ES-I3 (cell line): ENCODE data around the gene PLEKHA7.
"Not testable (repeated sequence)": the region's sequence is repeated elsewhere in the genome, so short reads cannot be mapped to it uniquely, and the experiment has no call there.

Experiments
- H3K36me3 ChIP-seq: 2 replicates; pipeline ENCODE4 v1.6.1; 2013; ENCODE audit warnings: mild to moderate bottlenecking, low read length, control low read depth, moderate library complexity; ENCODE audit not compliant: insufficient read depth
- H3K4me1 ChIP-seq: 2 replicates; pipeline ENCODE4 v1.6.1; 2013; ENCODE audit warnings: mild to moderate bottlenecking, control low read depth, low read length; ENCODE audit not compliant: insufficient read depth
- H3K9ac ChIP-seq: 2 replicates; pipeline ENCODE4 v1.6.1; 2013; ENCODE audit warnings: low read depth, mild to moderate bottlenecking, low read length, moderate library complexity
- H3K9me3 ChIP-seq: 2 replicates; pipeline ENCODE4 v1.6.1; 2013; ENCODE audit warnings: mild to moderate bottlenecking, low read length, moderate library complexity; ENCODE audit not compliant: control insufficient read depth, insufficient read depth

The PLEKHA7 gene

GRCh38 chr11:16889010-16889409 lies 125.2 kb downstream of the PLEKHA7 start:
- H3K9me3 ChIP-seq, H3K36me3 ChIP-seq, H3K9ac ChIP-seq, H3K4me1 ChIP-seq: not testable (repeated sequence)

- H3K9ac ChIP-seq, H3K9me3 ChIP-seq, H3K4me1 ChIP-seq, H3K36me3 ChIP-seq: not testable (repeated sequence)
These were observed 126.3 kb downstream of the PLEKHA7 start for GRCh38 chr11:16887887-16888286.

DNA sequence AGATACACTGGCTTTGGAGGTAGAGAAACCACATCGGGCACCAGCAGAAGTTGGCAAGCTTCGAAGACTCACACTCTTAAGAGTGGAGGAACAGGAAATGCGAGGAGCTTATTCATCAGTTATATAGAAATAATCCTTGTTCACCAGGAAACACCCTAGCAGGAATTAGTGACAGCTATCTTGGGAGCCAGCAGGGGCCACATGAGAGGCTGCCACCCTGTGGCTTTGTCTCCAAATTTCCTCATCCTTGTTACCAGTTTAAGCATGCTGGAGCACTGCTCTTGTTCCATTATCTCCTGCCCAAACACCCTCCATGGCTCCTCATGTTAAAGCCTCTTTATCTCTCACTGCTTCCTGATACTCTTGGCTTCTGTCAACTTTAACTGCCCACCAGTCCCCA lies 131.0 kb downstream of the PLEKHA7 start:
- no peak overlapping the region for H3K9ac ChIP-seq

GRCh38 chr11:16881766-16882165 lies 132.4 kb downstream of the PLEKHA7 start:
- no peaks in the 10 kb centered on the region for H3K36me3 ChIP-seq
- no peak overlapping the region for H3K9ac ChIP-seq
- no peaks in the 10 kb centered on the region for H3K9me3 ChIP-seq
- 0 out of 2 replicates have a peak, but pooled peaks cover 9% of the 10 kb centered on the region for H3K4me1 ChIP-seq

More for the DNA sequence above, 131.0 kb downstream of the PLEKHA7 start:
- H3K9me3 ChIP-seq: no peaks in the 10 kb centered on the region
- 0 out of 2 replicates have a peak, but pooled peaks cover 9% of the 10 kb centered on the region for H3K4me1 ChIP-seq
- H3K36me3 ChIP-seq: no peaks in the 10 kb centered on the region

- H3K4me1 ChIP-seq: 0 out of 2 replicates have a peak, but pooled peaks cover 9% of the 10 kb centered on the region
- H3K36me3 ChIP-seq: no peaks in the 10 kb centered on the region
- no peaks in the 10 kb centered on the region for H3K9me3 ChIP-seq
- no peak overlapping the region for H3K9ac ChIP-seq
These were observed 133.0 kb downstream of the PLEKHA7 start for GRCh38 chr11:16881074-16881709.

DNA sequence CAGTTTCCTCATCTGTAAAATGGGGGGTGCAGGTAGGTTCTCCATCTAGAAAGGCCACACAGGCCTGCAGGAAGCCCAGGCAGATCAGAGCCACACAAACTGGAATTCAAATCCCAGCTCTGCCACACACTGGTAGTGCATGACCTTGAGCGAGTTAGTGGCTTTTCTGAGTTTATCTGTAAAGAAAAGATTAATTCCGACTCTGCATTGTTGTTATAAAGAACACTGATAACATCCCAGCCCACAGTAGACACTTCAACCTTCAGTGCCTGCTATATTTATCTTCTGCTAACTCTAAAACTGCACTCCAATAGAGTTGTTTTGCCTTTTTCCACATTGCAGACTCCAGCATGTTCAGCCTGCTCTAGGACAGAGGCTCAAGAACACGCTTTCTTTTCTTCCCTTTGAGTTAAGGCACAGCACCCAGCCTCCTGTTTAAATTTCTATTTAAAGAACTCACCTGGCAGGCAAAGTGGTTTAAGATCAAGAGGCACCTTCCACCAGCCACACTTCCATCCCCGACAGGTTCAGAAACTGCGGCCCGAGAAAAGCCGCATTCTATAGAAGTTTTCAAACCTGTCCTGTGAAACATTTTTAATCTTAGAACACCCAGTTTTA lies 133.9 kb downstream of the PLEKHA7 start:
- Histone ChIP-seq H3K9me3 (no peaks in the 10 kb centered on the region), H3K36me3 (no peaks in the 10 kb centered on the region), H3K9ac (no peak overlapping the region), H3K4me1 (0 out of 2 replicates have a peak, but pooled peaks cover 9% of the 10 kb centered on the region)

- Histone ChIP-seq H3K4me1 (0 out of 2 replicates have a peak, but pooled peaks cover 9% of the 10 kb centered on the region), H3K9me3 (no peaks in the 10 kb centered on the region), H3K36me3 (no peaks in the 10 kb centered on the region), H3K9ac (no peak overlapping the region)
These were observed 134.5 kb downstream of the PLEKHA7 start for GRCh38 chr11:16879690-16880089.

DNA sequence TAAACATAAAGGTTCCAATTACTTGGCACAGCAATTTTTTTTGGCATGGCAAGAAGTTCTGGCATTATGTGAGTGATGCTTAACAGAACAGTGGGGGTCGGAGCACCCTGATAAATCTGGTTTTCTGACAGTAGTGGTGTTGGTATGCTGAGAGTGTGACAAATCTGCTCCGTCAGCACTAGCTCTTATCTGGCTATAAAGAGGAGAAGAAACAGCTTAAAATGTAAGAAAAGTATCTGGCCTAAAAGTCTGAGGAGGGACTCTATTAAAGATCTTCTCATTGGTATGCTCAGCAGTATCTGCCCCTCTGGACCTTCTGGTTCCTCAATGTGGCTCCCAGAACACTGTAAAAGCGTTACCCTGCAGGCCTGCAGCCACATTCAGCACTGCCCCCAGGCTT lies 137.4 kb downstream of the PLEKHA7 start:
- Histone ChIP-seq H3K9ac (no peak overlapping the region), H3K36me3 (no peaks in the 10 kb centered on the region), H3K9me3 (no peaks in the 10 kb centered on the region), H3K4me1 (0 out of 2 replicates have a peak, but pooled peaks cover 9% of the 10 kb centered on the region)

DNA sequence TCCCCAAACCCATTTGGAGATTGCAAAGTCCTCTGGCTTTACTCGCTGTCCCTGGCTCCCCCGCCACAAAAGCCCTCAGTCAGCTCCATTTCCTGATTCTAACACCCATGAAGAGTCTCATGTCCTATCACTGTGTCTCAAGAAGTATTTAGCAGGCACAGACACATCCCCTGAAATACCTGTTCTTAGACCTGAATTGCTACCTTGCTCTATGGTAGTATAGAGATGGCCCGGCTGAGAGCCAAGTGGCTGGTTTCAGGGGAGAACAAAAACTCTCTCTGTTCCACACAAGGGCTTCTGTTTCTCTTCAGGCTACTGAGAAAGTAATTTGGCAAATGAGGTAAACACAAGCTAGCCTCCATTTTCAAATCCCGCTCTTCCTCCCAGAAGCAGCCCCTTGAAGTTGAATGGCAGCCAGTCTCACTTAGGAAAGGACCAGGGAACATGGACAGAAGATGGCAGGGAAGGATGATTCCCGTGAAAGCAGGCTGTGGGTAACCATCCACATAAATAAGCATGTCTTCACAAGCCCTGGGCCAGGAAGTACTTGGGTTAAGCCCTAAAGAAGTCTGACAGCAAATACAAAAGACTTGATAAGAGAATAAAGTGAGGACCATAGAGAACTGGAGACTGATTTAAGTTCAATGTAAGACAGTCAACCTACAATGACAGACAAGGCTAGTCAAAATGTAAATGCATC lies 138.0 kb downstream of the PLEKHA7 start:
- Histone ChIP-seq H3K9me3 (no peaks in the 10 kb centered on the region), H3K36me3 (no peaks in the 10 kb centered on the region), H3K9ac (no peak overlapping the region), H3K4me1 (0 out of 2 replicates have a peak, but pooled peaks cover 5% of the 10 kb centered on the region)

GRCh38 chr11:16874275-16874975 lies 139.8 kb downstream of the PLEKHA7 start:
- H3K9ac ChIP-seq: no peak overlapping the region
- no peaks in the 10 kb centered on the region for H3K4me1 ChIP-seq
- H3K36me3 ChIP-seq: no peaks in the 10 kb centered on the region
- H3K9me3 ChIP-seq: no peaks in the 10 kb centered on the region

GRCh38 chr11:16873289-16873688 lies 140.9 kb downstream of the PLEKHA7 start:
- Histone ChIP-seq H3K36me3 (no peaks in the 10 kb centered on the region), H3K9ac (no peak overlapping the region), H3K9me3 (no peaks in the 10 kb centered on the region), H3K4me1 (no peaks in the 10 kb centered on the region)

DNA sequence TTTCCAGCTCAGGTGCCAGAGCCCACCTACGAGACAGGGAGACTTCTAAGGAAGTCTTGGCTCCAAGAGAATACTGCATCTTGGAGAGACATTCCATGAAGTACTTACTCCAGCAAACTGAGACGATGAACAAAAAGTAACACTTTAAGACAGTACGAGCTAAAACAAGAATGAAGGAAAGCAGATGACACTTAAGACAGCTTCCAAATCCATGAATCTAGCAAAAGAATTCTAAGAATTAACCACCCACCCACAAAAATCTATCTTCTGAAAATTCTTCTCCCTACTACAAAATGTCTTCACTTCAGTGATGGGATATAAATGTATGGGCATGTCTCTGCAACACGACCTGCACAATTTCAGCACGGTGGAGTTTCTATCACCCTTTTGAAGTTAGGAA lies 142.8 kb downstream of the PLEKHA7 start:
- no peaks in the 10 kb centered on the region for H3K9me3 ChIP-seq
- H3K36me3 ChIP-seq: no peaks in the 10 kb centered on the region
- H3K9ac ChIP-seq: no peak overlapping the region
- no peaks in the 10 kb centered on the region for H3K4me1 ChIP-seq

- no peaks in the 10 kb centered on the region for H3K9me3 ChIP-seq
- H3K4me1 ChIP-seq: no peaks in the 10 kb centered on the region
- no peak overlapping the region for H3K9ac ChIP-seq
- no peaks in the 10 kb centered on the region for H3K36me3 ChIP-seq
These were observed 147.1 kb downstream of the PLEKHA7 start for GRCh38 chr11:16867097-16867496.

- H3K9ac ChIP-seq, H3K9me3 ChIP-seq, H3K4me1 ChIP-seq, H3K36me3 ChIP-seq: not testable (repeated sequence)
These were observed 149.8 kb downstream of the PLEKHA7 start for GRCh38 chr11:16864428-16864827.
